AG10803 (cell line): Measurements from ENCODE around the gene NRK.

ENCODE experiments used
- DNase-seq: peaks from one replicate; pipeline ENCODE4 v3.0.0; 2010; ENCODE audit warnings: low read depth
- H3K4me3 ChIP-seq: 2 replicates; pipeline ENCODE4 v1.5.1; 2011; ENCODE audit warnings: mild to moderate bottlenecking, low read length, control low read depth
- TF ChIP-seq, protein P1 (sequence below): conservative IDR thresholded peaks from 2 replicates; pipeline ENCODE4 v1.5.1; 2011; ENCODE audit warnings: mild to moderate bottlenecking, low read length, control low read depth, inconsistent platforms

NRK gene

DNA sequence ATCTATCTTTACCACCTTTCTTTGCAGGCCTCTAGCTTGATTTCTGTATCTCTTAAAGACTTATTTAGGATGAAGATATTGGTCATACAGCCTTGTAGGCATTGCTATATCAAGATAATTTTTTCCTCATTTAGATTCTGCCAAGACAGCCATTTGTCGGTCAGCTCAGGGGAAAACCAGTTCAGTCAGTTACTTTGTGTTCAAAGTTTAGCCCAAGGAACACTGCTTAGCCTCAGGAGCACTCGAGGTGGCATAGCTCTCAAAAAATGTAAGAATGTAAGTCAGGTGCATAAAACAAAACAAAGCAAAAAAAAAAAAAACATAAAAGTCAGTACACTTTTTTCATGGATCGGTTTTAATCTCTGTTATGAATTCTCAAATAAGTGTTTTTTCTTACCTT is 43.4 kb downstream of the NRK start:
- DNase-seq, result no peak
- TF ChIP-seq, protein P1, sequence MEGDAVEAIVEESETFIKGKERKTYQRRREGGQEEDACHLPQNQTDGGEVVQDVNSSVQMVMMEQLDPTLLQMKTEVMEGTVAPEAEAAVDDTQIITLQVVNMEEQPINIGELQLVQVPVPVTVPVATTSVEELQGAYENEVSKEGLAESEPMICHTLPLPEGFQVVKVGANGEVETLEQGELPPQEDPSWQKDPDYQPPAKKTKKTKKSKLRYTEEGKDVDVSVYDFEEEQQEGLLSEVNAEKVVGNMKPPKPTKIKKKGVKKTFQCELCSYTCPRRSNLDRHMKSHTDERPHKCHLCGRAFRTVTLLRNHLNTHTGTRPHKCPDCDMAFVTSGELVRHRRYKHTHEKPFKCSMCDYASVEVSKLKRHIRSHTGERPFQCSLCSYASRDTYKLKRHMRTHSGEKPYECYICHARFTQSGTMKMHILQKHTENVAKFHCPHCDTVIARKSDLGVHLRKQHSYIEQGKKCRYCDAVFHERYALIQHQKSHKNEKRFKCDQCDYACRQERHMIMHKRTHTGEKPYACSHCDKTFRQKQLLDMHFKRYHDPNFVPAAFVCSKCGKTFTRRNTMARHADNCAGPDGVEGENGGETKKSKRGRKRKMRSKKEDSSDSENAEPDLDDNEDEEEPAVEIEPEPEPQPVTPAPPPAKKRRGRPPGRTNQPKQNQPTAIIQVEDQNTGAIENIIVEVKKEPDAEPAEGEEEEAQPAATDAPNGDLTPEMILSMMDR, result no peak
- no peak overlapping the region for H3K4me3 ChIP-seq

DNA sequence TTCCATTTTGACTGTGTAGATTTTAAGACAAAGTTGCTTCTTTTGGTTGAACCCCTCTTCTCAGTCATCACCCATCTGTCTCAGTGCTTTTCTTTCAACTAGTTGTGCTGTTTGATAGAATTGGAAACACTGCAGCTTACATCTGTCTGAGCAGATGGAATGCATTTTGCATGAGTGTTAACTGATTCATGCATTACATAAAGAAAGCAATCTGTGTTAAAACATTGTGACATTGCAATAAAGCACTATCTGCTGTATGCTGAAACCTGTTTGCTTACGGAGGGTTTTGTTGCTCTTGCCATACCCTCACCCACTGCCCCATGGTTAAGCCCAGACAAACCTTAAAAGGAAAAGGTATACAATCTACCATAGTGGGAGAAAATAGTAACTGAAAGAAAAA is 47.4 kb downstream of the NRK start:
- TF ChIP-seq, protein P1, result no peak
- no peak overlapping the region for H3K4me3 ChIP-seq
- no peak for DNase-seq

DNA sequence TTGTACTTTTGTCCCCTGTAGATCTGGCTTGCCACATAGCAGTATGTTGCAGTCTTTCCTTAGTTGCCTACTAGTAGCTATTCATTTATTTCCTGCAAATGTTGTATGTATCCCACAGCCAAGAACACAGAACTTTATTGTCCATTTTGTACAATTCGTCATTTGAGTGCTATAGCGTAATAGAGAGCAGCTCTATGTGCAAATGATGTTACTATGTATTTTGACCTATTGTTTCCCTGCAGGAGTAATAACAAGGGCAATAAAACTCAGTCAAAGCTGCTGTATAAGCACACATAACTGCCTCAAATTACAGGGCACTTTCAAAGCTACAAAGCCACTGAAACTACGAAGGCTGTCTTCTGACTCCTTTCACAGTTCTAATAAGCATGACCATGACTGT is 48.1 kb downstream of the NRK start:
- TF ChIP-seq, protein P1, result no peak
- no peak for DNase-seq

DNA sequence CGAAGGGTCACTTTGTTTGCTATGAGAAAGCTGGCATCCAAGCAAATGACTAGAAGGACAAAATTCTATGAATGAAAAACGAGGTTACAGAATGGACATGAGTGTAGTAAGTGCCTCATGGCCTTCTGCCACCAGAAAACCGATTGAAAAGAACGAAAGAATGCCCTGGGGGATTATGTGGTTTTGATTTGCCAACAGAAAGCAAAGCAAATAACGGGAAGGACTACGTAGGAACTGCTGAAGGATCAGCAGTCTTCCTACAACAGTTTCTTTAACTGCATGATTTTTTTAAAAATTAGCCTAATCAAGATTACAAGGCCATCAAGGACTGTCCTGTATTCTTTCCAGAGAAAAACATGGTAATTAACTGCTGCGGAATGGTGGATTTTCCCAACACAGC is 50.6 kb downstream of the NRK start:
- TF ChIP-seq, protein P1, result no peak
- DNase-seq, result no peak
- H3K4me3 ChIP-seq, result no peak overlapping the region

More for the DNA sequence above, 48.1 kb downstream of the NRK start:
- no peak overlapping the region for H3K4me3 ChIP-seq

DNA sequence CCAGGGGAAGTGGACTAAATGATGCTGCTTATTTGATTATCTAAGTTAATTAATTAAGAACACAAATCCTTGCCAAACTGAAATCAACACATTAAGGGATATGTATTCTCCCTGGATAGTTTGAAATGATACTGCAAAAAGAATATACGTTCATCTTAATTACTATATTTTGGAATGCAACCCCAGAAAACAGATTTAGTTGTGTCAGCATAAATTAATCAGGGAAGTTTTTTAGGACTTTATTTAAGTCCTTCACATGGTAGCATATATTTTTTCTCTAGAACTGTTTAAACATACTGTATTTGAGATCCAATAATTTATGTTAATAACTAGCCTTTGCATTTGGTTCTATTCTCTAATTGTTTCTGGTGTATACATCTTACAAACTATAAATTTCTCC is 52.5 kb downstream of the NRK start:
- DNase-seq, result no peak
- H3K4me3 ChIP-seq, result no peak overlapping the region
- TF ChIP-seq, protein P1, result no peak

DNA sequence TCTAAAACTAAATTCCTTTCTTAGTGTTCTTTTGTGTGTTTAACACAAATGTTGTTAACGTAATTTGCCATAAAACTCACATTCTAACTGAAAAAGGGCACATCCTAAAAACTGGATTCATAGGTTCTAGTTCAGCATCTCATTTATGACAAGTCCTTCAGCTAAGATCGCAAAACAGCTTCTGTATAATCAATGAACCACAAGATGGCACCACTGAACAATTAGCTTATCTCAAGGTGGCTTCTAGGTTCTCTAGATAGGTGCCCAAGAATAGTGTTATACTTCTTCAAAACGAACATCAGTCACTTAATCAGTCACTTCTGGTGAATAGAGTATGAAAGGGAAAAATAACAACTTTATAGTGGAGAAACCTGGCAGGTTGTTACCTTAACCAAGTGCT is 54.3 kb downstream of the NRK start:
- TF ChIP-seq, protein P1, result no peak
- DNase-seq, result no peak
- H3K4me3 ChIP-seq, result no peak overlapping the region

DNA sequence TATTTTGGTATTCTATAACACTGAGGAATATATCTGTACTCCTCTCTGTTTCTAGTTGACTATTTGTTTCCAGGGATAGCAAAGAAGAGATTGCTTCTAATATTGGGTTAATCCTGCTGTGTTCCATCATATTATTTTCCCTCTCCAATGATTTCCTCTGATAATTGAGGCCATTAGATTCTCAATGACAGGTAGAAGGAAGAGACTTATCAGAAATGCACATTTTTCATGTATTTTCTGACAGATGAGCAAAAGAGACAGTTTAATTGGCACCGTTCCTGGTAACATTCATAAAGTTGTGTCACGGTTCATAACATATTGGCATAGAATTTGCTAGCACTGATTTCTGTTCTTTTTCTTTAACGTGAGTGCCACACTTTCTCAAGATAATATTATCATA is 58.2 kb downstream of the NRK start:
- TF ChIP-seq, protein P1, result no peak
- H3K4me3 ChIP-seq, result no peak overlapping the region

More for the DNA sequence above, 58.2 kb downstream of the NRK start:
- no peak for DNase-seq
